ENCODE results near the gene PAK5.
A peak's percentile ranks its signal among the peaks of the same experiment; 100 is the strongest.

The PAK5 gene

DNA sequence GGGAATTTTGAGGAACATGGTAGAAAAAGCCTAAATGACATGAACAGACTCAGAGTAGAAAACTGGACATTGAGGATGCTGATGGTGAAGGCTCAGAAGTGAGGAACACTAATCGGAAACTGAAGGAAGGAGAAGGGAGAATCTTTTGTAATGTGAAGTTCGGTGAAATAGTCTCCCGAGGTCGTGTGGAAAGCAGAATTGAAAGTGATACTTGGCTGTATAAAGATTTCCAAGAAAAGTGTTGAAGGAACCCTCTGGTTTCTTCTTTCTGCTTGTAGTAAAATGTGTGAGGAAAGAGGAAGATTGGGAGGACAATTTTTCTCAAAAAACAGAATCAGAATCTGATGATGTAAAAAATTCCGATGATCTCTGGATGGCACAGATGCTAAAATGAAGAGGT lies 209.0 kb downstream of the PAK5 start:
- no peak for ATAC-seq
- Mint-ChIP-seq H3K36me3 (no peaks in the 10 kb centered on the region), H3K4me1 (no peaks in the 10 kb centered on the region), H3K9me3 (peaks cover 7% of the 10 kb centered on the region), H3K27ac (no peak overlapping the region), H3K27me3 (no peaks in the 10 kb centered on the region), H3K4me3 (no peak overlapping the region)

DNA sequence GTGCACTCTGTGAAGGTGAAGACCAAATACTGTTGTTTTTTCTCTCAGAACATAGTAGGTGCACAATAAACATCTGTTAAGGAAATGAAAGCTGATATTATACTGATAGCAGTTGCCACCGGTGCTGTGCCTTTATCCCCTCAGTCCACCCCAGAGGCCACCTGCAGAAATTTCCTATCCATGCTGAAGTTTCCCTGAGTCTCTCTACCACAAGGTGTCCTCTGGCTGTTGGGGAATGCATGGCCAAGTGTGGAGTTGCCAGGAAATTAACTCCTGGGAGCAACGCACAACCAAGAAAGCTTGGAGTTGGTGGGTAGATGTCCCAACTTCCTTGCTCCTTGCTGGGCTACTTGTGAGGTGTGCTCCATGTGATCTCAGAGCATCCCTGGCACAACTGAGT lies 210.3 kb downstream of the PAK5 start:
- H3K9me3 Mint-ChIP-seq, result peaks cover 7% of the 10 kb centered on the region
- no peak for ATAC-seq
- no peaks in the 10 kb centered on the region for H3K27me3 Mint-ChIP-seq
- H3K27ac Mint-ChIP-seq, result no peak overlapping the region
- H3K36me3 Mint-ChIP-seq, result no peaks in the 10 kb centered on the region
- H3K4me1 Mint-ChIP-seq, result no peaks in the 10 kb centered on the region
- no peak overlapping the region for H3K4me3 Mint-ChIP-seq

DNA sequence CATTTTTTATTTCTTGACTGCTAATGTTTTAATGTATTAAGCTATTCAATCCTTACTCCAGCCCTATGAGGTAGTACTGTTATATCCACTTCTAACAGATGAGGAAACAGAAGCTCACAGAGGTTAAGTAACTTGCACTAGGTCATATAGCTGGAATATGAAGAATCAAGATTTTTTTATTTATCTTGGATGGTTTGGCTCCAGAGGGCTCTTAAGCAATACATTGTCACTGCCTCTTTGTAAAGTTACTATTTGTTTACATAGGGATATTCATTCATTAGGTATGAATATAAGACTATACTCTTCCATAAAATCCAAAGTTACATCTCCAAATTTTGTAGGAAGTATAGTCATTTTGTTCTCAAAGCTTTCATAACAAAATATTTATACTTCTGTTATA lies 210.7 kb downstream of the PAK5 start:
- no peak for ATAC-seq
- Mint-ChIP-seq H3K27ac (no peak overlapping the region), H3K4me3 (no peak overlapping the region), H3K9me3 (peaks cover 8% of the 10 kb centered on the region), H3K36me3 (no peaks in the 10 kb centered on the region), H3K27me3 (peaks cover 3% of the 10 kb centered on the region), H3K4me1 (no peaks in the 10 kb centered on the region)

DNA sequence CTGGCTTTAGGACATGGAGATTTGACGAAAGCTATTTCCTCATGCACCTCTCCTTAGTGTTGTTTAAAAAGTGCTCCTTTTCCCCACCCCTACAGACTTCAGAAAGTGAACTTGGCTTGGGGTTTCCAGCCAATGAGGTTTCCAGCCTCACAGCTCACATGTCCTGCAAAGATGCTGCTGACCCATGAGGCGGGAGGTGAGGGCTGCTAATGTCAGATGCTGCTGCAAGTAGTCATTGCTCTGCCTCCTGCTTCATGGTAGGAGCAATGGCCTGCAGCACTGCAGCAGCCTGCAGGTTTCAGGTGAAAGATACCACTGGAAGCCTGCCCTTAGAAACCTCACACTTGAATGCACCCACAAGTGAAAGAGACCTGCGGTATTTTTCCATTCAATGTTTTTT lies 211.7 kb downstream of the PAK5 start:
- no peak overlapping the region for H3K27ac Mint-ChIP-seq
- no peak for ATAC-seq
- H3K27me3 Mint-ChIP-seq, result peaks cover 8% of the 10 kb centered on the region
- H3K4me1 Mint-ChIP-seq, result no peaks in the 10 kb centered on the region
- no peak overlapping the region for H3K4me3 Mint-ChIP-seq
- no peaks in the 10 kb centered on the region for H3K36me3 Mint-ChIP-seq
- H3K9me3 Mint-ChIP-seq, result peaks cover 11% of the 10 kb centered on the region

DNA sequence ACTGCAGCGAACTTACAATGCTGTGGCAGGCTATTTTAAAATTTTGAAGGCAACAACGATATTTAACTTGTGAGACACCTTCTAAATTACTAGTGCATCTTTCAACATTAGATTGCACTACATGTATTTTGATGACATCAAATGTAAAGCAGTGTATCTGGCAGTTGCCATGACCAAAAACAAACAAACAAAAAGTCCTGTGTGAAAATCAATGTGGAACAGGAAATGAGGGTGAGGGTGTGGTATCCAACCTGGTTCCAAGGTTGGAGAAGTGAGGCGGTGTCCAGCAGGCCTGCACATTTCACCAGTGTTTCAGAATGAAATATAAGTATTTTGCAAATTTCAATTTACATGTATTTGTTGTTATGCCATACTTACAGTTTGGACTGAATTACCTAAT lies 212.5 kb downstream of the PAK5 start:
- H3K27ac Mint-ChIP-seq, result no peak overlapping the region
- ATAC-seq, result no peak
- peaks cover 8% of the 10 kb centered on the region for H3K27me3 Mint-ChIP-seq
- no peaks in the 10 kb centered on the region for H3K4me1 Mint-ChIP-seq
- peaks cover 11% of the 10 kb centered on the region for H3K9me3 Mint-ChIP-seq
- H3K36me3 Mint-ChIP-seq, result no peaks in the 10 kb centered on the region
- H3K4me3 Mint-ChIP-seq, result no peak overlapping the region

DNA sequence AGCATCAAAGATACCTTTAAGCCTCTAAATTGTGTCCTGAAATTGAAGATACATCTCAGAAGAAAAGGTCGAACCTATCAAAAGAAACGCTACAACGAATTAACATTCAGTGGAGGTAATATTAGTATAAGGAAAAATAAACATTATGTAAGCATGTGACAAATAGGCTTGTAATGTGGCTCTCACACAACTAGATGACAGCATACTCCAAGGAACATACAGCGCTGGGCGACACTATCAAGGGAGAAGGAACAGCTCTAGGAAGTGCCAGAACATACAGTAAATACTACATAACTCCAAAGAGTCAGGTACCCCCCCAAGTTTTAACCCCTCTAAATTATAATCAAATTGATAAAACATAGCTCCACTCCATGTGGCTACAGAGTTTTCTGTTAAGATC lies 220.9 kb downstream of the PAK5 start:
- no peak overlapping the region for H3K27ac Mint-ChIP-seq
- ATAC-seq, result no peak
- H3K4me3 Mint-ChIP-seq, result no peak overlapping the region
- no peaks in the 10 kb centered on the region for H3K36me3 Mint-ChIP-seq
- H3K9me3 Mint-ChIP-seq, result peaks cover 9% of the 10 kb centered on the region
- no peaks in the 10 kb centered on the region for H3K4me1 Mint-ChIP-seq
- H3K27me3 Mint-ChIP-seq, result peaks cover 4% of the 10 kb centered on the region

DNA sequence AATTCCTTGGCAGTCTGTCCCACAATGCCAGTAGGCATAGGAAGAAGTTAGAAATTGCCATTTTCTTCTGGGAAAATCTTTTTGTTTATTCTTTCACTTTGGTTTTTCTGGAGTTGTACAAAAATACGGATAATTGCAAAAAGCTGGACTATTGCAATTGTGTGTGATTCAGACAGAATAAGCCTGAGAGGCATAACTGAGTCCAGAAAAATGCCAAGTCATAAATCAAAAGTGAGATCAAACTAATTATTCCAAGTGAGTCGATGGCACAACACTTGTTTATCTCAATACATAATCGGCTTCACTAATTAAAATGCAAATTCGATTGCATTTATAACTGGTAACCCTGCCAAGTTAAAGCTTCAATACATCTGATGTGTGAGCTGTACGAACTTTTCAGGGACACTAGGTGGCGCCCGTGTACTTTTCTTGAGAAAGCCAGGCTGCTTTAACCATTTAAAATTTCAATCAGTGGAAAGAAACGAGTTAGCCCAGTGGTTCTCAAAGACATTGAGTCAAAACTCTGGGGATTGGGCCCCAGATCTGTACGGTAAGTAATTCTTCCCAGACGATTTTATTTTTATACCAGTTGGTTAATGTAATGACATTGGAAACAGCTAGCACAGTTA lies 221.9 kb downstream of the PAK5 start:
- Mint-ChIP-seq H3K4me1 (no peaks in the 10 kb centered on the region), H3K27ac (no peak overlapping the region), H3K36me3 (no peaks in the 10 kb centered on the region), H3K4me3 (no peak overlapping the region), H3K9me3 (peaks cover 7% of the 10 kb centered on the region), H3K27me3 (peaks cover 4% of the 10 kb centered on the region)
- peak; percentile 50 for ATAC-seq

DNA sequence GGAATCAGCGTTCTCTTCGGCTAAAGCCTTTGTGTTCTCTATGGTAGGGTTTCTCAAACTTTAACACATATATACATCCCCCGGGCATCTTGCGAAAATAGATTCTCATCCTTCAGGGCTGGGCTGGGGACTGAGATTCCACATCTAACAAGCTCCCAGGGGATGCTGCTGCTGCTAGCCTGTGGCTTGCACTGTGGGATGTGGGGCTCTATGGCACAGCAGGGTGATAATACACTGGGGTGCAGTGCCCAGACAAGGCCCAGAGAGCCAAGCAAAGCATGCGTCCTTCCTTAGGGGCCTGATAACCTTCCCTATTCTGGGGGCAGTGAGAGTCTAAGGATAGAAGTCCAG lies 222.4 kb downstream of the PAK5 start:
- no peak overlapping the region for H3K27ac Mint-ChIP-seq
- peaks cover 9% of the 10 kb centered on the region for H3K27me3 Mint-ChIP-seq
- H3K9me3 Mint-ChIP-seq, result peaks cover 7% of the 10 kb centered on the region
- no peak overlapping the region for H3K4me3 Mint-ChIP-seq
- no peaks in the 10 kb centered on the region for H3K36me3 Mint-ChIP-seq
- ATAC-seq, result no peak
- no peaks in the 10 kb centered on the region for H3K4me1 Mint-ChIP-seq

DNA sequence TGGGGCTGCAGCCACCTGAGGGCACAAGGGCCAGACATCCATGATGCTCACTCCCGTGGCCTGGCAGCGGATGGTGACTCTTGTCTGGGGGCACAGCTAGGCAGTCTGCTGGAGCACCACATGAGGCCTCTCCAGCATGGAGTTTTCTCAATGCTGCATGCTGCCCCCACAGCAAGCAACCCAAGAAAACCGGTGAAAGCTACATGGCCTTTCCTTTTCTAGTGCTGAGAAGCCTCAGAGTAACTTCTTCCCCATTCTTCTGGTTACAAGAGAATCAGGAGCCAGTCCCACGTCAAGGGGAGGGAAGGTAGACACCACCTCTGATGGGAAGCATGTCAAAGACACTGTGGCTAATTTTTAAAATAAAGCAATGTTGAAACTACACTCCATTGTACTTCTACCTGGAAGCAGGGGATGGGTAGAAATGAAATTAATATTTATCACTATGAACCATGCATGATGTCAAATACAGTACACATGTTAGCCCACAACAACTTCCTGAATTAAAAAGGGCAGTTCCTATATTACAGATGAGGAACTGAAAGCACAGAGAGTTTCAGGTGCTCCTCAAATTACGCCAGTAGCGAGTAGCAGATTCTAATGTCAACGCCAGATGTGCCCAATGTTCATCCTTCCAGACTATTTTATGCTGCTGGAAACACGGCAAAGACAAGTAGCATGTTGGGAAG lies 223.0 kb downstream of the PAK5 start:
- no peak overlapping the region for H3K27ac Mint-ChIP-seq
- no peak overlapping the region for H3K4me3 Mint-ChIP-seq
- H3K27me3 Mint-ChIP-seq, result peaks cover 14% of the 10 kb centered on the region

DNA sequence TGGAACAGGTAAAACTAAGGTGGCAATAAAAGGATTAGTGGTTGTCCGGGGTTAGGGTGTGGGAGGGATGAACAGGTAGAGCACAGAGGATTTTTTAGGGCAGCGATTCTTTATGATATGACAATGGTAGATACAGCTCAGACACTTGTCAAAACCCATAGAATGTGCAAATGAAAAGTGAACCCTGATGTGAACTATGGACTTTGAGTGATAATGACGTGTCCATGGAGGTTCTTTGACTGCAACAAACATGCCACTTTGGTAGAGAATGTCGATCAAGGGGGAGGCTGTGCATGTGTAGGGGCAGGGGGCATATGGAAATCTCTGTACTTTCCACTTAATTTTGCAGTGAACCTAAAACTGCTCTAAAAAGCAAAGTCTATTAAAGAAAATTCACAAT lies 223.8 kb downstream of the PAK5 start:
- Mint-ChIP-seq H3K4me3 (no peak overlapping the region), H3K36me3 (no peaks in the 10 kb centered on the region), H3K9me3 (peaks cover 7% of the 10 kb centered on the region), H3K27me3 (peaks cover 15% of the 10 kb centered on the region), H3K27ac (no peak overlapping the region), H3K4me1 (no peaks in the 10 kb centered on the region)
- ATAC-seq, result no peak

More for the DNA sequence above, 223.0 kb downstream of the PAK5 start:
- peak; percentile 80 for ATAC-seq
- Mint-ChIP-seq H3K4me1 (no peaks in the 10 kb centered on the region), H3K9me3 (peaks cover 7% of the 10 kb centered on the region), H3K36me3 (no peaks in the 10 kb centered on the region)

DNA sequence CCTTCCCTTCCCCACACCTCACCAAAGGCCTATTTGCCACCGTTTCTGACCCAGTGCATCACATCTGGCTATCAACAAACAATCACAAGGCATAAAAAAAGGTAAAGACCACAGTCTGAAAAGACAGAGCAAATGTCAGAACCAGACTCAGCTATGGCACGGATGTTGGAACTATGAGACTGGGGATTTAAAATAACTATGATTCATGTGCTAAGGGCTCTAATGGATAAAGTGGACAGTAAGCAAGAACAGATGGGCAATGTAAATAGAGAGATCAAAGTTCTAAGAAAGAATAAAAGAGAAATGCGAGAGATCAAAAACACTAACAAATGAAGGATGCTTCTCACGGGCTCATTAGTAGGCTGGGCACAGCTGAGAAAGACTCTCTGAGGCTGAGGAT lies 225.0 kb downstream of the PAK5 start:
- no peak for ATAC-seq
- H3K4me1 Mint-ChIP-seq, result no peaks in the 10 kb centered on the region
- H3K9me3 Mint-ChIP-seq, result peaks cover 7% of the 10 kb centered on the region

DNA sequence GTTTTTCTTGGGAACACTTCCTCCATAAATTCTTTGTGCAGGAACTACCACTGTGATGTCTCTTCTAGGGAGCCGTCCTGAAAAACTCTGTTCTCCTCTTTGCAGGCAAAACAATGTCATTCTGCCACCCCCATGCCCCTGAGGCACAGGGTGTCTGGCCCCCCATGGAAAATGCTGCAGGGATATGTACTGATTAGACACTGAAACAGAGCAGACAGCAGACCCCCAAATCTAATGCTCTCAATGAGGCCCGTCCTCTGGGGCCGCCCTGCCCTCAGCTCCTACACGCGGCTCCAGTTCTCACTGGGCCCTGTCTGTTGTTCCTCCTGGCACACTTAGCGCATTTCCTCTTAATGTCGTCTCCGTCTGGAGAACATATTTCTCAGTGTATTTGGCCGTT lies 227.0 kb downstream of the PAK5 start:
- no peaks in the 10 kb centered on the region for H3K36me3 Mint-ChIP-seq
- no peak overlapping the region for H3K27ac Mint-ChIP-seq
- H3K9me3 Mint-ChIP-seq, result peaks cover 7% of the 10 kb centered on the region
- H3K4me3 Mint-ChIP-seq, result no peak overlapping the region
- H3K27me3 Mint-ChIP-seq, result peaks cover 15% of the 10 kb centered on the region
- no peak for ATAC-seq
- no peaks in the 10 kb centered on the region for H3K4me1 Mint-ChIP-seq

More for the DNA sequence above, 225.0 kb downstream of the PAK5 start:
- H3K36me3 Mint-ChIP-seq, result no peaks in the 10 kb centered on the region
- H3K27ac Mint-ChIP-seq, result no peak overlapping the region
- H3K4me3 Mint-ChIP-seq, result no peak overlapping the region
- peaks cover 15% of the 10 kb centered on the region for H3K27me3 Mint-ChIP-seq

DNA sequence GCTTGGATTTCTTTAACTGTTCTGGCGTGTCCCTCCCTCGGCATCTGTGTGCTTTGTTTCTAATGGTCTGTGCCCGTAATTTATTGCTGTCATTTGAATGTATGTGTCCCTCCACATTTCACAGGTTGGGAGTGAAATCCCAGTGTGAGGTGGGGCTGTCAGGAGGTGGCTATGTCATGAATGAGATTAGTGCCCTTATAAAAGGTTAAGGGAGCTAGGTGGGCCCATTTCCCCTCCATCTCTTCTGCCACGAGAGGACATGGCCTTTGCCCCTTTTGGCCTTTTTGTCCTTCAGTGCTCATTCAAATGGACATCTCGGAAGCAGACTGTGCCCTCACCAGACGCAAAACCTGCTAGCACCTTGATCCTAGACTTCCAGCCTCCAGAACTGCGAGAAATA lies 228.2 kb downstream of the PAK5 start:
- H3K4me3 Mint-ChIP-seq, result no peak overlapping the region
- H3K9me3 Mint-ChIP-seq, result peaks cover 7% of the 10 kb centered on the region
- H3K27ac Mint-ChIP-seq, result no peak overlapping the region
- no peaks in the 10 kb centered on the region for H3K4me1 Mint-ChIP-seq
- peaks cover 15% of the 10 kb centered on the region for H3K27me3 Mint-ChIP-seq
- no peaks in the 10 kb centered on the region for H3K36me3 Mint-ChIP-seq
- ATAC-seq, result no peak

DNA sequence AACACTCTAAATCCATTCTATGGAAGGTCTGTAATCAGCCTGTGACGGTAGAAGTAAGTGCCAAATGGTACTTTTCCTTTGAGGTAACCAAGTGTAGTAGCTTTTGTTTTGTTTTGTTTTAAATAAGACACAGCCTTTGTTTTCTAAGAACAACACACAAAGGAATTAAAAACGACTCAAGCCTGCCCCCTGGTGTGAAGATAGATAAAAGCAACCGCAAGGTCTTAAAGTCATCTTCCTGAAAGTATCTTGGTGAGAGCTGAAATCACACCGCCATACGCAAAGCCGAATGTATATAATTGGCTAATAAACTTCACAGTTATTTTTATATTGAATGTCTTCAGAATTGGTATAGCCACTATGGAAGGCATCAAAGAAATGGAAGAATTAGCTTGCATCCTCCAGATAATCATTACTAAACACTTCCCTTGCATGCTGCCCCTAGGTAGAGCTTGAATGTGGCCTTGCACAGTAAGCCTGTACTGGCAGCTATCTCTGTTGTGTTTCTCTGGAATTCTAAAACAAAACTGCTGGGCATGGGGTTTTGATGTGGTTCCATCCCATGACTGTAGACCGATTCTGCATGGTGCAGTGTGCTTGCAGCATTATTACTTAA lies 228.9 kb downstream of the PAK5 start:
- H3K36me3 Mint-ChIP-seq, result no peaks in the 10 kb centered on the region
- ATAC-seq, result no peak

DNA sequence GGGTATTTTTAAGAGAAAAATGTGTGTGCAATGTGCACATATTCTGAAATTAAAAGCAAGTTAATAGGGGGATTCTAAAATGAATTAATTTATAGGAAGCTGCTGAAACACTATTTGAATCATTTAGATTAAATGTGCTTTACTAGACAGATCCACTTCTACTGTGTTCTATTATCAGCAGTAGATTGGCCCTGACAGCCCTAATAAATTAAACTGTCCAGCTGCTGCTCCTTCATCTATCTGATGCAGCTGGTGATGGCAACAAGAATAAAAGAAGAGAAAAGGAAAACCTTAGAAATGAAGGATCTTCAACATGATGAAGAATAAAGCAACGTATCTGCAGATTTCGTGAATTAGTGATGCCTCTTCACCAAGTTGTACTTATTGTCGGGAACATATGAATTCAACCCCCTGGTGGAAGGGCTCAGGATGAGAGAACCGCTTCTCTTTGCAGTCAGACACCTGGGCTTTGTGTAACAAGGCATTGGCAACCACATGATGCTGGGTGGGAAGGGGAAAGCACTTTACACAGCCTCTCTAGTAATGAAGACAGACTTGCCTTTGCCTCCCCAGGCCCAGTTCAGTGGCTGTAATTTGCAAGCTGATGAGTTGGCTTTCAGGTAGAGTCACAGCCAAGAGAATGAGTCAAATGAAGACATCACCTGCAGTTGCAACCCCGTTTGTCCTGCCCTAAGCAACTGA lies 230.1 kb downstream of the PAK5 start:
- no peaks in the 10 kb centered on the region for H3K36me3 Mint-ChIP-seq
- no peak overlapping the region for H3K4me3 Mint-ChIP-seq
- H3K27ac Mint-ChIP-seq, result no peak overlapping the region
- peaks cover under 1% of the 10 kb centered on the region for H3K9me3 Mint-ChIP-seq
- H3K4me1 Mint-ChIP-seq, result no peaks in the 10 kb centered on the region
- peaks cover 15% of the 10 kb centered on the region for H3K27me3 Mint-ChIP-seq
- no peak for ATAC-seq

More for the DNA sequence above, 228.9 kb downstream of the PAK5 start:
- Mint-ChIP-seq H3K4me3 (no peak overlapping the region), H3K4me1 (no peaks in the 10 kb centered on the region), H3K9me3 (peaks cover 5% of the 10 kb centered on the region), H3K27me3 (peaks cover 15% of the 10 kb centered on the region), H3K27ac (no peak overlapping the region)

DNA sequence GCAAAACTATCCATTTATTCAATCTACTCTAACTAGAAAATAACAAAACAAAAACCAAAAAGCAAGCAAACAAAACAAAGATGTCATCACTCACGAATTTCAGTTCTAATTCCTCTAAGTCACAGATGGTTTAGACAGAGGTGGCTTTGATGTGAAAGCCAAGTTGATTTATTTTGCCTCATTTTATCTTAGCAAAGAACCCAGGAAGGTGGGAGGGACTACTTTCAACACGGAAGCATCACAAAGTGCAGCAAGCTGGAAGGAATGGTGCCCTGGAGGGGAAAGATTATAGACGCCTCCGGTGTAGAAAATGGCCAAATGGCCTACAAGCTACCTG lies 236.1 kb downstream of the PAK5 start:
- Mint-ChIP-seq H3K4me3 (no peak overlapping the region), H3K36me3 (no peaks in the 10 kb centered on the region), H3K4me1 (no peaks in the 10 kb centered on the region), H3K9me3 (peaks cover 2% of the 10 kb centered on the region), H3K27me3 (no peaks in the 10 kb centered on the region), H3K27ac (no peak overlapping the region)
- ATAC-seq, result no peak
